Stimulated activated CD8-positive, alpha-beta memory T cell treated with anti-CD3 and anti-CD28 coated beads, Interleukin-15, amount 100 ng/mL, for 48 hours (primary cell): ENCODE measurements around the gene BIRC6.
"Not testable (repeated sequence)": the region's sequence is repeated elsewhere in the genome, so short reads cannot be mapped to it uniquely, and the experiment has no call there.

Source experiments
- DNase-seq, 2 donors: peaks; one replicate each; pipeline ENCODE4 v3.0.0-alpha.2; 2020; ENCODE audit warnings: low read depth in 2 of 2

The BIRC6 gene

GRCh38 chr2:32617599-32618189, 260.9 kb downstream of the BIRC6 start:
- DNase-seq = no peak

GRCh38 chr2:32622570-32623310, 265.9 kb downstream of the BIRC6 start:
- no peak for DNase-seq

GRCh38 chr2:32623311-32623706, 266.5 kb downstream of the BIRC6 start:
- DNase-seq = no peak

- no peak for DNase-seq
Measured at GRCh38 chr2:32624812-32625211, 268.0 kb downstream of the BIRC6 start.

GRCh38 chr2:32626639-32627221, 269.9 kb downstream of the BIRC6 start:
- DNase-seq = no peak

- peak in 1 of 2 donors; percentile 28 for DNase-seq
Measured at GRCh38 chr2:32627441-32627813, 270.6 kb downstream of the BIRC6 start.

- peak; percentile 90 to 91 for DNase-seq
Measured at GRCh38 chr2:32627814-32628579, 271.2 kb downstream of the BIRC6 start, which contains the start of gene TTC27. Gene TTC27, plus strand, starts transcription at chr2:32628050. Its CDS starts 243 bp downstream, at chr2:32628293.

- peak in 1 of 2 donors; percentile 23 for DNase-seq
Measured at GRCh38 chr2:32632089-32632488, 275.3 kb downstream of the BIRC6 start.

- DNase-seq = no peak
Measured at GRCh38 chr2:32633040-32633439, 276.2 kb downstream of the BIRC6 start.

- not testable (repeated sequence) for DNase-seq
Measured at GRCh38 chr2:32638548-32638947, 281.7 kb downstream of the BIRC6 start.

- no peak for DNase-seq
Measured at GRCh38 chr2:32641180-32641579, 284.4 kb downstream of the BIRC6 start.

GRCh38 chr2:32647180-32647651, 290.4 kb downstream of the BIRC6 start:
- DNase-seq = no peak

- DNase-seq = no peak
Measured at GRCh38 chr2:32652555-32653209, 295.9 kb downstream of the BIRC6 start.

GRCh38 chr2:32656069-32656468, 299.2 kb downstream of the BIRC6 start:
- no peak for DNase-seq

- no peak for DNase-seq
Measured at GRCh38 chr2:32663864-32664263, 307.0 kb downstream of the BIRC6 start.

GRCh38 chr2:32666704-32667103, 309.9 kb downstream of the BIRC6 start:
- DNase-seq = no peak

GRCh38 chr2:32668254-32668653, 311.4 kb downstream of the BIRC6 start:
- DNase-seq = no peak
